Epithelial cell of prostate (primary cell): ENCODE measurements around the gene ADCK2.
"Not testable (repeated sequence)": the region's sequence is repeated elsewhere in the genome, so short reads cannot be mapped to it uniquely, and the experiment has no call there.

Experiments
- DNase-seq: peaks from one replicate; pipeline ENCODE4 v3.0.0-alpha.2; 2011; ENCODE audit warnings: low read depth, low spot score
- H3K27ac ChIP-seq: fragments of 450-650 bp; 2 replicates; pipeline ENCODE4 v1.5.1; 2017; ENCODE audit warnings: mild to moderate bottlenecking

ADCK2 gene

GRCh38 chr7:140672382-140673062 lies at the start of gene ADCK2:
Gene ADCK2 (plus strand): TSS chr7:140672945. CDS start chr7:140673331, 386 bp downstream.
- H3K27ac ChIP-seq = peak within 1 kb of the TSS; percentile 60
- DNase-seq = no peak

GRCh38 chr7:140623980-140624379 lies 48.8 kb upstream of the ADCK2 start:
- H3K27ac ChIP-seq = no peak overlapping the region
- DNase-seq = no peak

- no peak for DNase-seq
- H3K27ac ChIP-seq = no peak overlapping the region
These were observed 48.2 kb upstream of the ADCK2 start for GRCh38 chr7:140624392-140625191.

GRCh38 chr7:140625192-140625558 lies 47.6 kb upstream of the ADCK2 start:
- H3K27ac ChIP-seq, DNase-seq: not testable (repeated sequence)

- peak; percentile 18 for DNase-seq
- peak overlapping the region; percentile 12 for H3K27ac ChIP-seq
These were observed 46.6 kb upstream of the ADCK2 start for GRCh38 chr7:140625908-140626868.

- DNase-seq = no peak
- H3K27ac ChIP-seq = no peak overlapping the region
These were observed 41.7 kb upstream of the ADCK2 start for GRCh38 chr7:140631021-140631420.

- no peak overlapping the region for H3K27ac ChIP-seq
These were observed 41.1 kb upstream of the ADCK2 start for GRCh38 chr7:140631602-140632001.

GRCh38 chr7:140635345-140635744 lies 37.4 kb upstream of the ADCK2 start:
- no peak for DNase-seq
- H3K27ac ChIP-seq = no peak overlapping the region

More at GRCh38 chr7:140631602-140632001, 41.1 kb upstream of the ADCK2 start:
- DNase-seq = no peak

GRCh38 chr7:140635816-140636215 lies 36.9 kb upstream of the ADCK2 start:
- no peak overlapping the region for H3K27ac ChIP-seq

GRCh38 chr7:140637400-140637799 lies 35.3 kb upstream of the ADCK2 start:
- no peak overlapping the region for H3K27ac ChIP-seq
- DNase-seq = no peak

More at GRCh38 chr7:140635816-140636215, 36.9 kb upstream of the ADCK2 start:
- no peak for DNase-seq

GRCh38 chr7:140638173-140638791 lies 34.5 kb upstream of the ADCK2 start:
- no peak for DNase-seq
- no peak overlapping the region for H3K27ac ChIP-seq

GRCh38 chr7:140639366-140640053 lies 33.2 kb upstream of the ADCK2 start:
- DNase-seq = no peak
- H3K27ac ChIP-seq = no peak overlapping the region

GRCh38 chr7:140640060-140640637 lies 32.6 kb upstream of the ADCK2 start:
- H3K27ac ChIP-seq = no peak overlapping the region
- no peak for DNase-seq

- DNase-seq = no peak
These were observed 31.8 kb upstream of the ADCK2 start, which contains the start of gene DENND2A for GRCh38 chr7:140640727-140641523. Gene DENND2A (minus strand): TSS chr7:140640813. CDS start chr7:140602397, 38,416 bp downstream.

GRCh38 chr7:140641524-140642195 lies 31.1 kb upstream of the ADCK2 start:
- DNase-seq = no peak
- no peak overlapping the region for H3K27ac ChIP-seq

More at GRCh38 chr7:140640727-140641523, 31.8 kb upstream of the ADCK2 start, which contains the start of gene DENND2A:
- H3K27ac ChIP-seq = no peak within 1 kb of the TSS

GRCh38 chr7:140643416-140643815 lies 29.3 kb upstream of the ADCK2 start:
- no peak for DNase-seq
- no peak overlapping the region for H3K27ac ChIP-seq

GRCh38 chr7:140644761-140645160 lies 28.0 kb upstream of the ADCK2 start:
- not testable (repeated sequence) for DNase-seq, H3K27ac ChIP-seq
